ENCODE measurements around the gene ARPC5.
A peak's percentile ranks its signal among the peaks of the same experiment; 100 is the strongest.
"Not testable (repeated sequence)": the region's sequence is repeated elsewhere in the genome, so short reads cannot be mapped to it uniquely, and the experiment has no call there.

The ARPC5 gene

GRCh38 chr1:183640193-183640592 is 4.6 kb upstream of the ARPC5 start:
- Histone ChIP-seq H3K4me1 (ENCODE audit: control insufficient read depth, insufficient read depth, low read length) (no peaks in the 10 kb centered on the region), H3K27me3 (ENCODE audit: control insufficient read depth, insufficient read depth, low read length) (no peaks in the 10 kb centered on the region), H3K4me3 (ENCODE audit: low read length) (no peak overlapping the region), H3K36me3 (ENCODE audit: control insufficient read depth, insufficient read depth, low read length) (no peaks in the 10 kb centered on the region), H3K9me3 (ENCODE audit: control insufficient read depth, low read length) (no peaks in the 10 kb centered on the region), H3K9ac (ENCODE audit: low read length) (no peak overlapping the region)

- H3K9me3 ChIP-seq (ENCODE audit: control insufficient read depth, low read length): no peaks in the 10 kb centered on the region
- no peak overlapping the region for H3K4me3 ChIP-seq (ENCODE audit: low read length)
Observed at GRCh38 chr1:183638649-183639387, 3.2 kb upstream of the ARPC5 start.

GRCh38 chr1:183636783-183637182 is 1.2 kb upstream of the ARPC5 start:
- Histone ChIP-seq H3K36me3 (ENCODE audit: control insufficient read depth, insufficient read depth, low read length) (no peaks in the 10 kb centered on the region), H3K4me3 (ENCODE audit: low read length) (no peak overlapping the region), H3K9ac (ENCODE audit: low read length) (no peak overlapping the region), H3K9me3 (ENCODE audit: control insufficient read depth, low read length) (no peaks in the 10 kb centered on the region), H3K4me1 (ENCODE audit: control insufficient read depth, insufficient read depth, low read length) (peaks cover 7% of the 10 kb centered on the region), H3K27me3 (ENCODE audit: control insufficient read depth, insufficient read depth, low read length) (no peaks in the 10 kb centered on the region)

More at GRCh38 chr1:183638649-183639387, 3.2 kb upstream of the ARPC5 start:
- no peaks in the 10 kb centered on the region for H3K27me3 ChIP-seq (ENCODE audit: control insufficient read depth, insufficient read depth, low read length)
- no peak overlapping the region for H3K9ac ChIP-seq (ENCODE audit: low read length)
- no peaks in the 10 kb centered on the region for H3K36me3 ChIP-seq (ENCODE audit: control insufficient read depth, insufficient read depth, low read length)
- H3K4me1 ChIP-seq (ENCODE audit: control insufficient read depth, insufficient read depth, low read length): no peaks in the 10 kb centered on the region

GRCh38 chr1:183636334-183636682 is 725 bp upstream of the ARPC5 start:
- H3K9ac ChIP-seq (ENCODE audit: low read length): peak overlapping the region; percentile 90
- peaks cover 7% of the 10 kb centered on the region for H3K4me1 ChIP-seq (ENCODE audit: control insufficient read depth, insufficient read depth, low read length)
- no peaks in the 10 kb centered on the region for H3K9me3 ChIP-seq (ENCODE audit: control insufficient read depth, low read length)
- H3K4me3 ChIP-seq (ENCODE audit: low read length): peak overlapping the region; percentile 95
- no peaks in the 10 kb centered on the region for H3K36me3 ChIP-seq (ENCODE audit: control insufficient read depth, insufficient read depth, low read length)
- H3K27me3 ChIP-seq (ENCODE audit: control insufficient read depth, insufficient read depth, low read length): no peaks in the 10 kb centered on the region

DNA sequence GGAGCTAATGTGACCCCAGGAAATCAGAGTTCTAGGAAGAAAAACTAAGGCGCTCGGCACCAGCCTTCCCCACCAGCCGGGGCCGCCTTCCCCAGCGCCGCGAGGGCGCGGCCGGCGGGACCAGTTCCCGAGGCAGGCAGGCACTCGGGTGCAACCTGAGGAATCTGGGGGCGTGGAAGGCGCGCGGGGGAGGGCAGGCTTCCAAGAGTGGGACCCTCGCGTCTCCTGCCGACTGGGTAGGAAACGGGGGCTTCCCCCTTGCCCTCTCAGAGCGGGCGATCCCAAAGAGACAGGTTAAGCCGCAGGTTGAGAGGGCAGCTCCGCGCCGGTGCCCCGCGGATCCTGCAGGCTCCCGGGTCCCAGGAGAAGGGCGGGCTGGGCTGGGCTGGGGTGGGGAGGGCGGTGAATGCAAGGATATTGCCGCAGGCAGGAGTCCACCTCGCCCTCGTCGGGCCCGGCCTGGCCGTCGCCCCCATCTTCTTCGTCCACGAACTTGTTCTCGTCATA is 431 bp downstream of the ARPC5 start:
- Histone ChIP-seq H3K4me3 (ENCODE audit: low read length) (peak overlapping the region; percentile 77), H3K27me3 (ENCODE audit: control insufficient read depth, insufficient read depth, low read length) (no peaks in the 10 kb centered on the region), H3K9ac (ENCODE audit: low read length) (peak overlapping the region; percentile 90), H3K36me3 (ENCODE audit: control insufficient read depth, insufficient read depth, low read length) (no peaks in the 10 kb centered on the region), H3K9me3 (ENCODE audit: control insufficient read depth, low read length) (no peaks in the 10 kb centered on the region), H3K4me1 (ENCODE audit: control insufficient read depth, insufficient read depth, low read length) (peaks cover 7% of the 10 kb centered on the region)

DNA sequence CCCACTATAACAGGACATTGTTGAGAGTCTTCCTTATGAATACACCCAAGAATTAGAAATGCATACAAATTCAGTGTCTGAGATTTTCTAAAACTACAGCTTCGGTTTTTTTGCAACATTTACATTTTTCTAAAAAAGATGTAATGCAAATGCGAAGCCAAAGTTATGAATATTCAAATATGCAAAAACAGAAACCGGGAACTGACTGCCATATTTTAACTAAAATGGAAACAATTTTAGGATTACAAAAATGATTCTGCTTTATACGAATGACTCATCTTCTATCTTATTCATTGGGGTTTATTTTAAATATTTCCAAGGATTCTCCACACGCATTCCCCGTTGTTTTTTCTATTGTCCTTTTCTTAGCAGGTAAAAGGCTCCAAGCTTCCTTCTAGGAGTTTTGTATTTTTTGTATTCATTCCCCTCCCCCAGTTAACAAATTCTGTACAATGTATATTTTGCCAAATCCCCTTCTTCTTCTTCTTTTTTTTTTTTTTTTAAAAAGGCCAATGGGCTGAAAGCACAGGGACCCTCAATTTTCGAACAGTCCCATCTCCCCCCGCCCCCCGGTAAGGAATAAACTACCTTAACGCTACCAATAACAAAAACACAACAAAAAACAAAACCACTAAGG is 1.0 kb downstream of the ARPC5 start:
- H3K9ac ChIP-seq (ENCODE audit: low read length): peak overlapping the region; percentile 90
- H3K36me3 ChIP-seq (ENCODE audit: control insufficient read depth, insufficient read depth, low read length): no peaks in the 10 kb centered on the region
- H3K4me1 ChIP-seq (ENCODE audit: control insufficient read depth, insufficient read depth, low read length): peaks cover 7% of the 10 kb centered on the region

DNA sequence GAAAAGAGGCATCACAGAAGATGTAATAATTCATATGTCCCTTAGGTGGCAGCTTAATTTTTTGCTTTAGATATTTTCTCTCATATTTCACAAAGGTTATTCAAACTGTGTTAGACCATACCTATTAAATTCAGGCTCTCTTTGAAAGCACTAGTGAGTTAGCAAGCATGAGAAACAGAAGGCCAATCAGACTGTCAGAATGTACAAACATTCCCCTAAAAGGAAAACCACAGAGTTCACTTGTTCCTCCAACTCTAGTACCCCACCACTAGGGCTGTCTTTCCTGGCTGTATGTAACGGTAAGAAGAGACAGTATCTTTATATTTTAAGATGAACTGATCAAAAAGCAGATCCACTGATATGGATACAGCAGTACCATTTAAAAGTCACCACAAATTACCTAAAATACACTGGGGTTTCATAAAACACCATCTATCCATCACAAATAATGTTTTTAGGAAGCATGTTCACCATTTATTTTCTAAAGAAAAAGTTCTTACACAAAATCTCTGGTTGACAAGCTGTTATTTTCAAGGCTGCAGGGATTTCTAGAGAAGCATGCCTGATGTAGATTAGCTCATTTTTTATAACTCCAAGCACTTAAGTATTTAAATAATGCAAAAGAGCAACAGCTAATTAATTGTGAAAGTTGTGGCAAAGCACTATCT is 1.8 kb downstream of the ARPC5 start:
- no peaks in the 10 kb centered on the region for H3K36me3 ChIP-seq (ENCODE audit: control insufficient read depth, insufficient read depth, low read length)
- no peaks in the 10 kb centered on the region for H3K9me3 ChIP-seq (ENCODE audit: control insufficient read depth, low read length)
- peak overlapping the region; percentile 1 for H3K4me3 ChIP-seq (ENCODE audit: low read length)
- peak overlapping the region; percentile 90 for H3K9ac ChIP-seq (ENCODE audit: low read length)
- H3K27me3 ChIP-seq (ENCODE audit: control insufficient read depth, insufficient read depth, low read length): no peaks in the 10 kb centered on the region
- peaks cover 7% of the 10 kb centered on the region for H3K4me1 ChIP-seq (ENCODE audit: control insufficient read depth, insufficient read depth, low read length)

More for the DNA sequence above, 1.0 kb downstream of the ARPC5 start:
- no peaks in the 10 kb centered on the region for H3K9me3 ChIP-seq (ENCODE audit: control insufficient read depth, low read length)
- H3K27me3 ChIP-seq (ENCODE audit: control insufficient read depth, insufficient read depth, low read length): no peaks in the 10 kb centered on the region
- peak overlapping the region; percentile 77 for H3K4me3 ChIP-seq (ENCODE audit: low read length)

DNA sequence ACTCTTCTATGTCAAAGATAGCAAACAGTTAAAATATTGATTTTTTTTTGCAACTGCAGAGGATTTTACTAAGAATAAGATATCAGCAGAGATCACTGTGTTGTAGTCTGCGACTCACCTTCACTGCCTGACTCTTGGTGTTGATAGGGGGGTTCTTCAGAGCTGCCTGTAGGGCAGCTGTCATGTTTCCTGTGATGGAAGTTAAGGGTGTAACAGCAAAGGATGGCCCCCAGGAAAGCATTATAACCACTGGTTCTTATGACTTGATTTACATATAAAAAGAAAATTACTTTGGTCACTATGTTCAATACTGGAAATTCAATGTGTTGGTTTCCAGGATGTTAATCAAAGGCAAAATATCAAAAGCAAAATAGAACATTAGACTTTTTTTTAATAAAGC is 2.6 kb downstream of the ARPC5 start:
- Histone ChIP-seq H3K4me3 (ENCODE audit: low read length) (no peak overlapping the region), H3K9ac (ENCODE audit: low read length) (peak overlapping the region; percentile 28)

GRCh38 chr1:183632114-183632513 is 3.5 kb downstream of the ARPC5 start:
- Histone ChIP-seq H3K36me3 (ENCODE audit: control insufficient read depth, insufficient read depth, low read length) (no peaks in the 10 kb centered on the region), H3K4me1 (ENCODE audit: control insufficient read depth, insufficient read depth, low read length) (peaks cover 7% of the 10 kb centered on the region), H3K27me3 (ENCODE audit: control insufficient read depth, insufficient read depth, low read length) (no peaks in the 10 kb centered on the region), H3K9ac (ENCODE audit: low read length) (no peak overlapping the region), H3K9me3 (ENCODE audit: control insufficient read depth, low read length) (no peaks in the 10 kb centered on the region), H3K4me3 (ENCODE audit: low read length) (no peak overlapping the region)

More for the DNA sequence above, 2.6 kb downstream of the ARPC5 start:
- Histone ChIP-seq H3K4me1 (ENCODE audit: control insufficient read depth, insufficient read depth, low read length) (peaks cover 7% of the 10 kb centered on the region), H3K9me3 (ENCODE audit: control insufficient read depth, low read length) (no peaks in the 10 kb centered on the region), H3K27me3 (ENCODE audit: control insufficient read depth, insufficient read depth, low read length) (no peaks in the 10 kb centered on the region), H3K36me3 (ENCODE audit: control insufficient read depth, insufficient read depth, low read length) (no peaks in the 10 kb centered on the region)

DNA sequence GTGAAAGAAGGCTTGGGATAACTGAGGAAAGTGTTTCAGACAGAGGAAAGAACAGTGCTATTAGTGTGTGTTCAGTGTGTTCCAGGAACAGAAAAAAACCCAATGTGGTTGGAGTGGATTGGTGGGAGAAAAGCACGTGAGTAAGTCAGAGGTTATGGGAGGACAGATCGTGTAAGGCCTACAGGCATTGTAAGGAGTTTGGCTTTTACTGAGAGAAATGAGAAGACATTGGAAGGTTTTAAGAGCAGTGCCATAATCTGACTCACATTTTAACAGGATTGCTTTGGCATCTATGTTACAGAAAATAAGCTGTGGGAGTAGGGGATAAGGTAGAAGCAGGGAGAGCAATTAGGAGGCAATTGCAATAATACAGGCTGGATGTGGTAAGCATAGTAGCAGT is 4.8 kb downstream of the ARPC5 start:
- no peaks in the 10 kb centered on the region for H3K9me3 ChIP-seq (ENCODE audit: control insufficient read depth, low read length)
- H3K27me3 ChIP-seq (ENCODE audit: control insufficient read depth, insufficient read depth, low read length): no peaks in the 10 kb centered on the region
- H3K4me1 ChIP-seq (ENCODE audit: control insufficient read depth, insufficient read depth, low read length): peaks cover 7% of the 10 kb centered on the region
- H3K9ac ChIP-seq (ENCODE audit: low read length): no peak overlapping the region
- H3K4me3 ChIP-seq (ENCODE audit: low read length): no peak overlapping the region
- H3K36me3 ChIP-seq (ENCODE audit: control insufficient read depth, insufficient read depth, low read length): peaks cover 1% of the 10 kb centered on the region

- H3K4me1 ChIP-seq (ENCODE audit: control insufficient read depth, insufficient read depth, low read length): peaks cover 7% of the 10 kb centered on the region
- H3K9ac ChIP-seq (ENCODE audit: low read length): no peak overlapping the region
- H3K4me3 ChIP-seq (ENCODE audit: low read length): no peak overlapping the region
- no peaks in the 10 kb centered on the region for H3K27me3 ChIP-seq (ENCODE audit: control insufficient read depth, insufficient read depth, low read length)
- H3K36me3 ChIP-seq (ENCODE audit: control insufficient read depth, insufficient read depth, low read length): peaks cover 9% of the 10 kb centered on the region
- no peaks in the 10 kb centered on the region for H3K9me3 ChIP-seq (ENCODE audit: control insufficient read depth, low read length)
Observed at GRCh38 chr1:183628537-183628936, 7.0 kb downstream of the ARPC5 start.

GRCh38 chr1:183626236-183626635 is 9.3 kb downstream of the ARPC5 start:
- not testable (repeated sequence) for H3K4me1 ChIP-seq (ENCODE audit: control insufficient read depth, insufficient read depth, low read length); H3K4me3 ChIP-seq (ENCODE audit: low read length); H3K36me3 ChIP-seq (ENCODE audit: control insufficient read depth, insufficient read depth, low read length); H3K27me3 ChIP-seq (ENCODE audit: control insufficient read depth, insufficient read depth, low read length); H3K9me3 ChIP-seq (ENCODE audit: control insufficient read depth, low read length); H3K9ac ChIP-seq (ENCODE audit: low read length)

Data from mucosa of stomach (tissue), 1 donor.